SK-N-SH treated with all-trans-retinoic acid at 6 μM for 48 hours (cell line): ENCODE data around the gene CACNA2D3.

Experiments
- ATAC-seq: fragments of 200-7000 bp; cut with Tn5 transposase; 3 replicates; pipeline ENCODE4 v1.9.1; 2020; ENCODE audit warnings: mild to moderate bottlenecking, moderate library complexity
- ARNTL ChIP-seq: fragments of 450-650 bp; formaldehyde crosslinking; IDR thresholded peaks from 2 replicates; pipeline ENCODE4 v1.5.0; 2020; ENCODE audit warnings: low read depth, mild to moderate bottlenecking, moderate library complexity, borderline replicate concordance
- BACH2 ChIP-seq: fragments of 250-450 bp; sonication (Bioruptor Pico); IDR thresholded peaks from 2 replicates; pipeline ENCODE4 v1.9.0; 2021; ENCODE audit warnings: mild to moderate bottlenecking, borderline replicate concordance
- ESRRG ChIP-seq: fragments of 250-450 bp; sonication (Bioruptor Pico); IDR thresholded peaks from 2 replicates; pipeline ENCODE4 v1.6.1; 2021; ENCODE audit warnings: mild to moderate bottlenecking
- ISL1 ChIP-seq: fragments of 250-450 bp; sonication (Bioruptor Pico); IDR thresholded peaks from 2 replicates; pipeline ENCODE4 v2.1.2; 2022; ENCODE audit warnings: mild to moderate bottlenecking, moderate library complexity
- OSR1 ChIP-seq: fragments of 250-450 bp; sonication (Bioruptor Pico); IDR thresholded peaks from 2 replicates; pipeline ENCODE4 v1.8.0; 2022; ENCODE audit warnings: moderate library complexity, mild to moderate bottlenecking, inconsistent platforms
- POU6F1 ChIP-seq: fragments of 250-450 bp; sonication (Bioruptor Pico); IDR thresholded peaks from 2 replicates; pipeline ENCODE4 v1.8.0; 2021; ENCODE audit warnings: low read depth, mild to moderate bottlenecking, moderate library complexity, borderline replicate concordance
- PPARA ChIP-seq: fragments of 250-450 bp; sonication (Bioruptor Pico); IDR thresholded peaks from 2 replicates; pipeline ENCODE4 v1.5.0; 2020; ENCODE audit warnings: mild to moderate bottlenecking, borderline replicate concordance
- RARB ChIP-seq: fragments of 250-450 bp; sonication (Bioruptor Pico); IDR thresholded peaks from 2 replicates; pipeline ENCODE4 v1.8.0; 2021; ENCODE audit warnings: mild to moderate bottlenecking, moderate library complexity
- SNAI2 ChIP-seq: fragments of 250-450 bp; sonication (Bioruptor Pico); IDR thresholded peaks from 2 replicates; pipeline ENCODE4 v1.5.0; 2020; ENCODE audit warnings: mild to moderate bottlenecking, moderate library complexity
- TCF4 ChIP-seq: fragments of 250-450 bp; sonication (Bioruptor Pico); IDR thresholded peaks from 2 replicates; pipeline ENCODE4 v1.8.0; 2021; ENCODE audit warnings: mild to moderate bottlenecking, moderate library complexity, borderline replicate concordance
- TOX ChIP-seq: fragments of 250-450 bp; sonication (Bioruptor Pico); IDR thresholded peaks from 2 replicates; pipeline ENCODE4 v1.8.0; 2021; ENCODE audit warnings: mild to moderate bottlenecking, moderate library complexity, borderline replicate concordance
- TSHZ2 ChIP-seq: fragments of 250-450 bp; sonication (Bioruptor Pico); IDR thresholded peaks from 2 replicates; pipeline ENCODE4 v1.5.0; 2020; ENCODE audit warnings: mild to moderate bottlenecking, moderate library complexity
- ZC3H10 ChIP-seq: fragments of 250-450 bp; sonication (Bioruptor Pico); IDR thresholded peaks from 2 replicates; pipeline ENCODE4 v1.5.1; 2021; ENCODE audit warnings: mild to moderate bottlenecking, moderate library complexity
- ZFP3 ChIP-seq: fragments of 250-450 bp; sonication (Bioruptor Pico); IDR thresholded peaks from 2 replicates; pipeline ENCODE4 v1.5.0; 2020; ENCODE audit warnings: mild to moderate bottlenecking, moderate library complexity
- ZFP30 ChIP-seq: fragments of 450-650 bp; formaldehyde crosslinking; IDR thresholded peaks from 2 replicates; pipeline ENCODE4 v1.5.0; 2022; ENCODE audit warnings: mild to moderate bottlenecking, moderate library complexity
- ZNF565 ChIP-seq: fragments of 450-650 bp; formaldehyde crosslinking; conservative IDR thresholded peaks from 2 replicates; pipeline ENCODE4 v1.5.0; 2020; ENCODE audit warnings: low read depth, mild to moderate bottlenecking, moderate library complexity
- ZNF70 ChIP-seq: fragments of 450-650 bp; formaldehyde crosslinking; IDR thresholded peaks from 2 replicates; pipeline ENCODE4 v1.5.0; 2020; ENCODE audit warnings: mild to moderate bottlenecking, moderate library complexity
- ZNF8 ChIP-seq: fragments of 450-650 bp; formaldehyde crosslinking; IDR thresholded peaks from 2 replicates; pipeline ENCODE4 v1.5.0; 2020; ENCODE audit warnings: mild to moderate bottlenecking, moderate library complexity
- TF ChIP-seq, protein P1 (sequence below): fragments of 250-450 bp; sonication (Bioruptor Pico); IDR thresholded peaks from 2 replicates; pipeline ENCODE4 v1.8.0; 2020; ENCODE audit warnings: mild to moderate bottlenecking, moderate library complexity, borderline replicate concordance
- TF ChIP-seq, protein P2 (sequence below): fragments of 250-450 bp; sonication (Bioruptor Pico); IDR thresholded peaks from 2 replicates; pipeline ENCODE4 v1.5.1; 2020; ENCODE audit warnings: low read depth, mild to moderate bottlenecking, moderate library complexity

CACNA2D3 gene

DNA sequence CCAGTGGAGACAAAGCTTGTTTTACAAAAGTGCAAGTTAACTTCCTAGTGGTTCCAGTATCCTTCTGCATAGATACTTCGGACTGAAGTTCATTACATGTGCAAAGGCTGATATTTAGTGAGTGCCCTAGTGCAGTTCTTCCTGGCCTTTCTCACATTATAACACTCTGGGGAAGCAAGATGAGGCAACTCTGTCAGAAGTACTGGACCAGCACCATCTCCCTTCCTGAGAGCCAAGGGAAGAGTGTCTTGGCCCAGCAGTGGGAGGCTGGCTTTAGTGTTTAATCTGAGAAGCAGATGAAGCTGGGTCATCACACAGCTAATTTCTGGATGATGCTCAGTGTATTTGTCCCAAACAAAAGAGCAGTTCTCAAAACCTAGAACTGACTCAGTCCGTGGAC is 397.7 kb downstream of the CACNA2D3 start:
- no peak for TF ChIP-seq RARB (CRISPR knock-in tag)
- TF ChIP-seq, protein P1, sequence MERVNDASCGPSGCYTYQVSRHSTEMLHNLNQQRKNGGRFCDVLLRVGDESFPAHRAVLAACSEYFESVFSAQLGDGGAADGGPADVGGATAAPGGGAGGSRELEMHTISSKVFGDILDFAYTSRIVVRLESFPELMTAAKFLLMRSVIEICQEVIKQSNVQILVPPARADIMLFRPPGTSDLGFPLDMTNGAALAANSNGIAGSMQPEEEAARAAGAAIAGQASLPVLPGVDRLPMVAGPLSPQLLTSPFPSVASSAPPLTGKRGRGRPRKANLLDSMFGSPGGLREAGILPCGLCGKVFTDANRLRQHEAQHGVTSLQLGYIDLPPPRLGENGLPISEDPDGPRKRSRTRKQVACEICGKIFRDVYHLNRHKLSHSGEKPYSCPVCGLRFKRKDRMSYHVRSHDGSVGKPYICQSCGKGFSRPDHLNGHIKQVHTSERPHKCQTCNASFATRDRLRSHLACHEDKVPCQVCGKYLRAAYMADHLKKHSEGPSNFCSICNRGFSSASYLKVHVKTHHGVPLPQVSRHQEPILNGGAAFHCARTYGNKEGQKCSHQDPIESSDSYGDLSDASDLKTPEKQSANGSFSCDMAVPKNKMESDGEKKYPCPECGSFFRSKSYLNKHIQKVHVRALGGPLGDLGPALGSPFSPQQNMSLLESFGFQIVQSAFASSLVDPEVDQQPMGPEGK (CRISPR knock-in tag), result no peak
- no peak for ATAC-seq

GRCh38 chr3:54527521-54527920 is 405.2 kb downstream of the CACNA2D3 start:
- TF ChIP-seq ZNF8 (CRISPR knock-in tag) (no peak), SNAI2 (CRISPR knock-in tag) (no peak), TCF4 (CRISPR knock-in tag) (no peak), RARB (CRISPR knock-in tag) (no peak), ZNF70 (CRISPR knock-in tag) (no peak)
- TF ChIP-seq, all 23 proteins: peak for 0
- no peak for ATAC-seq

DNA sequence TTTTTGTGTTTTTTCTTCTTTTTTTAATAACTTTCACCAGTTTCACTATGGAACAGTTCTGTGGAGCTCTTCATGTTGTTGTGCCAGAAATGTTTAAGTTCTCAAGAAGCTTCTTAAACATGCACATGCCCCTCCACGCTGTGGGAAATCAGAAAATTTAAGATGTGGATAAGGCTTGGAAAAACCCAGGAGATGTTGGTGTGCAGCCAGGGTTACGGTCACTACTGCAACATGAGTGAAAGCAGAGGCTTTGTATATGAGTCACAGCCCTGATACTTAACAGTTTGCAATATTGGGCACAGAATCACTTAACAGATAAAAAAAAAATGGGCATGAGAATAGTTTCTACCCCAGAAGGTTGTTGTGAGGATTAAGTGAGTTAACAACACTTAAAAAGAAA is 405.6 kb downstream of the CACNA2D3 start:
- TF ChIP-seq ISL1 (CRISPR knock-in tag) (0 out of 2 replicates have a peak, but pooled peaks have one; percentile 17), RARB (CRISPR knock-in tag) (no peak)

DNA sequence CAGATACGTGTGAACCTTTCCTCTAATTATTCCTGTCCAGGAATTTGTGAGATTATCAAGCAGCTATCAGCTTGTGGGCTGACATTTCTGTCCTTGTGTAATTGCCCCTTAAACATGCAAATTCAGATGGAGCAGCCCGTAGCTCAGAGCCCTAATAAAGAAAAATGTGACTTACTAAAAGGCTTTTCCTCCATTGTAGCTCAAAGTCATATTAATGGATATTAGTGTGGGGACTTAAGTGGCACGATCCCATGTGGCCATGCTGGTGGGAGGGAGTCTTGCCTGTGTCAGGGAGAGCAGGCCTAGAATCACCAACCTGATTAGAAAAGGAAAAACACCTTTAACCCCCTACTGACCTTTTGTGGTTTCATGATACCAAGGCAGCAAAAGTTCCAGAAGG is 406.3 kb downstream of the CACNA2D3 start:
- TF ChIP-seq ISL1 (CRISPR knock-in tag) (no peak), ESRRG (CRISPR knock-in tag) (no peak), ZNF70 (CRISPR knock-in tag) (no peak), RARB (CRISPR knock-in tag) (no peak), SNAI2 (CRISPR knock-in tag) (no peak), ZC3H10 (CRISPR knock-in tag) (no peak), TCF4 (CRISPR knock-in tag) (no peak), PPARA (CRISPR knock-in tag) (no peak), POU6F1 (CRISPR knock-in tag) (no peak), ZFP3 (CRISPR knock-in tag) (no peak), TOX (no peak), ZNF565 (no peak), OSR1 (no peak), ZNF8 (CRISPR knock-in tag) (no peak)
- TF ChIP-seq, protein P2, sequence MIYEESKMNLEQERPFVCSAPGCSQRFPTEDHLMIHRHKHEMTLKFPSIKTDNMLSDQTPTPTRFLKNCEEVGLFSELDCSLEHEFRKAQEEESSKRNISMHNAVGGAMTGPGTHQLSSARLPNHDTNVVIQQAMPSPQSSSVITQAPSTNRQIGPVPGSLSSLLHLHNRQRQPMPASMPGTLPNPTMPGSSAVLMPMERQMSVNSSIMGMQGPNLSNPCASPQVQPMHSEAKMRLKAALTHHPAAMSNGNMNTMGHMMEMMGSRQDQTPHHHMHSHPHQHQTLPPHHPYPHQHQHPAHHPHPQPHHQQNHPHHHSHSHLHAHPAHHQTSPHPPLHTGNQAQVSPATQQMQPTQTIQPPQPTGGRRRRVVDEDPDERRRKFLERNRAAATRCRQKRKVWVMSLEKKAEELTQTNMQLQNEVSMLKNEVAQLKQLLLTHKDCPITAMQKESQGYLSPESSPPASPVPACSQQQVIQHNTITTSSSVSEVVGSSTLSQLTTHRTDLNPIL (CRISPR knock-in tag), result no peak
- TF ChIP-seq, all 23 proteins: peak for 0
- no peak for ATAC-seq

More for the DNA sequence above, 405.6 kb downstream of the CACNA2D3 start:
- no peak for ATAC-seq

DNA sequence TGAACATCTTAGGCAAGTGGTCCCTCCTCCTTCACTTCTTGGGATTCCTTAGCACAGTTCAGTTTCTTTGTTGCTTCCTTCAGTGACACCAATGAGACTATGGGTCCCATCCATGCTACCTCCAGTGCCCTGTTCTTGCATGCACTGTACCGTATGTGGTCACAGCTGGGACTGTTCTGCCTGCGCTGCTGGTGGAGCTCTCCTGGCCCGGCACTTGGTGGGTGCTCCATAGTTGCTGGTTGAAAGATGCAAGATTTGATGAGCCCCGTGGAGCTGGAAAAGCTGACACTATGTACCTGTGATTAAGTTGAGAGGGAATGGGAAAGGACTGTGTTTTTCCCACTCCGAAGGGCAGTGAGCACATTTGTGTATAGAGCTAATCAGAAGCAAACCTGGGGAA is 407.7 kb downstream of the CACNA2D3 start:
- ATAC-seq, result no peak
- no peak for TF ChIP-seq OSR1
- TF ChIP-seq ZFP30, result no peak
- no peak for TF ChIP-seq ZNF70 (CRISPR knock-in tag)
- no peak for TF ChIP-seq TSHZ2
- TF ChIP-seq ZFP3 (CRISPR knock-in tag), result no peak
- TF ChIP-seq, protein P1 (CRISPR knock-in tag), result no peak
- no peak for TF ChIP-seq ESRRG (CRISPR knock-in tag)
- TF ChIP-seq RARB (CRISPR knock-in tag), result no peak
- no peak for TF ChIP-seq ZNF8 (CRISPR knock-in tag)
- TF ChIP-seq ARNTL (CRISPR knock-in tag), result no peak
- TF ChIP-seq ISL1 (CRISPR knock-in tag), result no peak
- no peak for TF ChIP-seq BACH2 (CRISPR knock-in tag)
- TF ChIP-seq, protein P2 (CRISPR knock-in tag), result no peak
- TF ChIP-seq ZC3H10 (CRISPR knock-in tag), result no peak
- TF ChIP-seq PPARA (CRISPR knock-in tag), result no peak
- TF ChIP-seq SNAI2 (CRISPR knock-in tag), result no peak
- TF ChIP-seq ZNF565, result no peak
- TF ChIP-seq POU6F1 (CRISPR knock-in tag), result no peak
